ENCODE measurements around the gene GDAP1L1.

DNA sequence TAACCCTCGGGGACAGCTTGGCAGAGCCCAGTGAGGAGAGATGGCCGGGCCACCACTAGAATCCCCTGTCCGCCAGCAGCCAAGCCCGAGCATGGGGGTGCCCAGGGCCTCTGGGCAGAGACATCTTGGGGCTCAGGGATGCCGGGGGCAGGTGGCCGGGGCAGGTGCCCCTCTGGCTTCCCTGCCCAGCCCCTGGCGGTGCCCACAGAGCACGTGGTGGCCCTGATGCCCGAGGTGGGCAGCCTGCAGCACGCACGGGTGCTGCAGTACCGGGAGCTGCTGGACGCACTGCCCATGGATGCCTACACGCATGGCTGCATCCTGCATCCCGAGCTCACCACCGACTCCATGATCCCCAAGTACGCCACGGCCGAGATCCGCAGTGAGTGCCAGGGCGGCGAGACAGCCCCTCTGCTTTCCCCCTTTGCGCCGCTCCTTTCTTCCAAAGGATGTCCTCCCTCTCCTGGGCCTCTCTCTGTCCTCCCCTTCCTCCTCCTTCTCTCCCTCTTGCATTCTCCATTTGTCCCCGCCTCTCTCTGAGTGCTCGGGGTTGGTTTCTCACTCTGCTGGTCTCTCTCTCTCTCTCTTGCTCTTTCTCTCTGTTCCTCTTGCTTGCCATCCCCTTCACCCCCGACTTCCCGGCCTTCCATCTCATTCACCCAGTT is 11.2 kb downstream of the GDAP1L1 start:
- TF ChIP-seq, protein P1, sequence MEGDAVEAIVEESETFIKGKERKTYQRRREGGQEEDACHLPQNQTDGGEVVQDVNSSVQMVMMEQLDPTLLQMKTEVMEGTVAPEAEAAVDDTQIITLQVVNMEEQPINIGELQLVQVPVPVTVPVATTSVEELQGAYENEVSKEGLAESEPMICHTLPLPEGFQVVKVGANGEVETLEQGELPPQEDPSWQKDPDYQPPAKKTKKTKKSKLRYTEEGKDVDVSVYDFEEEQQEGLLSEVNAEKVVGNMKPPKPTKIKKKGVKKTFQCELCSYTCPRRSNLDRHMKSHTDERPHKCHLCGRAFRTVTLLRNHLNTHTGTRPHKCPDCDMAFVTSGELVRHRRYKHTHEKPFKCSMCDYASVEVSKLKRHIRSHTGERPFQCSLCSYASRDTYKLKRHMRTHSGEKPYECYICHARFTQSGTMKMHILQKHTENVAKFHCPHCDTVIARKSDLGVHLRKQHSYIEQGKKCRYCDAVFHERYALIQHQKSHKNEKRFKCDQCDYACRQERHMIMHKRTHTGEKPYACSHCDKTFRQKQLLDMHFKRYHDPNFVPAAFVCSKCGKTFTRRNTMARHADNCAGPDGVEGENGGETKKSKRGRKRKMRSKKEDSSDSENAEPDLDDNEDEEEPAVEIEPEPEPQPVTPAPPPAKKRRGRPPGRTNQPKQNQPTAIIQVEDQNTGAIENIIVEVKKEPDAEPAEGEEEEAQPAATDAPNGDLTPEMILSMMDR (IDR thresholded peaks at IDR 0.05), result no peak
- TF ChIP-seq POLR2A (IDR thresholded peaks at IDR 0.05), result no peak

Data from right lobe of liver (tissue), 4 donors.